Kidney glomerular epithelial cell (primary cell): Measurements from ENCODE around the gene ALG12.

Source experiments
- DNase-seq: peaks from one replicate; lab custom pipeline; 2025; lab: John Stamatoyannopoulos, UW

The ALG12 gene

DNA sequence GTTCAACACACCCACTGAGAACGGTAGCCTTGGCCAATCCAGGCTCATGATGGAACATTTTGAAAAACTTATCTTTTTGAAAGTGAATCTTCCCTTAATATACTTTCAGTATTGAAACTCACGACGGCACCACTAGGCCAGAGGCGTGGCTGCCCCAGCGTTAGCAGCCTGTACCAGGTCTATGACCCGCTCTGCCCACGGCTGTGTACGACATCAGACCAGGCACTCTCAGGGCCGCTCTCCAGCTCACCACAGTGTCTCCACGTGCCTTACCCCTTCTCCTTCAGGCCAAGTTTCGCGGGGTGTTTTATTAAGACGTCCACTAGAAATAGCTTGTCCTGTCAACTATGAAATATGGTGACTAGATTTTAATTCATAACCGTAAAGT lies 31.2 kb downstream of the ALG12 start:
- DNase-seq: no peak

GRCh38 chr22:49886346-49887063 lies 31.7 kb downstream of the ALG12 start:
- no peak for DNase-seq

- no peak for DNase-seq
Measured at GRCh38 chr22:49885881-49886280, 32.4 kb downstream of the ALG12 start.

DNA sequence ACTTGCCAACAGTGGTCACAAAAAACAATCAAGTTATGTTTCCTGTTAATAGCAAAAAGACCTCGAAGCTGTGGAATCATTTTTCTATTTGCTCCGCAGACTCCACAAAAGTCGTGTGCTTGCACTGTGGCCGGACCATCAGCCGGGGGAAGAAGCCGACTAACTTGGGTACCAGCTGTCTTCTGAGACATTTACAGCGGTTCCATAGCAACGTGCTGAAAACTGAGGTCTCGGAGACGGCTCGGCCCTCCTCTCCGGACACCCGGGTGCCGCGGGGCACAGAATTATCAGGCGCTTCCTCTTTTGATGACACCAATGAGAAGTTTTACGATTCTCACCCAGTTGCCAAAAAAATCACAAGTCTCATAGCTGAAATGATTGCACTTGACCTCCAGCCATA lies 33.0 kb downstream of the ALG12 start:
- no peak for DNase-seq

DNA sequence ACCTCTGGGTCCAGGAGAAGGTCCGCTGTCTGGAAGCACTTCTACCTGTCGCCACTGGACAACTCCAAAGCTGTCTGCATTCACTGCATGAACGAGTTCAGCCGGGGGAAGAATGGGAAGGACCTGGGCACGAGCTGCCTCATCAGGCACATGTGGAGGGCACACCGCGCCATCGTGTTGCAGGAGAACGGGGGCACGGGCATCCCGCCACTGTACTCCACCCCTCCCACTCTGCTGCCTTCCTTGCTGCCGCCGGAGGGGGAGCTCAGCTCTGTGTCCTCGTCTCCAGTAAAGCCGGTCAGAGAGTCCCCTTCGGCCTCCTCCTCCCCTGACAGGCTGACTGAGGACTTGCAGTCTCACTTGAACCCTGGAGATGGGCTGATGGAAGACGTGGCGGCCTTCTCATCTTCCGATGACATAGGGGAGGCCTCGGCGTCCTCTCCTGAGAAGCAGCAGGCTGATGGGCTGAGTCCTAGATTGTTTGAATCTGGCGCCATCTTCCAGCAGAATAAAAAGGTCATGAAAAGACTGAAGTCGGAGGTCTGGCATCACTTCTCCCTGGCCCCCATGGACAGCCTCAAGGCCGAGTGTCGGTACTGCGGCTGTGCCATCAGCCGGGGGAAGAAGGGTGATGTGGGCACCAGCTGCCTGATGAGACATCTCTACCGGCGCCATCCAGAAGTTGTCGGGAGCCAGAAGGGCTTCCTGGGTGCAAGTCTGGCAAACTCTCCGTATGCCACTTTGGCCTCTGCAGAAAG lies 33.6 kb downstream of the ALG12 start:
- no peak for DNase-seq

DNA sequence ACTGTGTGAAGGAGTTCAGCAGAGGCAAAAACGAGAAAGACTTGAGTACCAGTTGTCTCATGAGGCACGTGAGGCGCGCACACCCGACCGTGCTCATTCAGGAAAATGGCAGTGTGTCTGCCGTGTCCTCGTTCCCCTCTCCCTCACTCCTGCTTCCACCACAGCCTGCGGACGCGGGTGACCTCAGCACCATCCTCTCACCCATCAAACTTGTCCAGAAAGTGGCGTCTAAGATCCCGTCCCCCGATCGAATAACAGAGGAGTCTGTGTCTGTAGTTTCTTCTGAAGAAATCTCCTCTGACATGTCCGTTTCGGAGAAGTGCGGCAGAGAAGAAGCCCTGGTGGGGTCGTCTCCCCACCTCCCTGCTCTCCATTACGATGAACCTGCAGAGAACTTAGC lies 34.2 kb downstream of the ALG12 start:
- DNase-seq: no peak

DNA sequence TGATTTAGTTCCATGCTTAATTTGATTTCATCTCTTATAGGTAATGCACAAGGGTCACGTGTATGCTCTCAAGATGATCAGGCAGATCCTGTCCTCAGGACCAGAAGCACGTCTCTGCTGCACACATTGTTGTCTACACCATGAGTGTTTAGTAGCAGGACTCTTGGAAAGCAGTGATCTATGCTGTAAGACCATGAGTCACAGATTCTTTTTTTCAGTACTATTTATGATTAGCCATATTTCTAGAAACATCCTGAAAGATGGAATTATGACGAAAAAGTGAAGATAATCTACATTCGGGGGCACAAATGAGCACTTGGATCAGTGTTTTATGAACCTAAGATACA lies 35.0 kb downstream of the ALG12 start:
- no peak for DNase-seq

GRCh38 chr22:49882519-49883293 lies 35.5 kb downstream of the ALG12 start:
- no peak for DNase-seq

DNA sequence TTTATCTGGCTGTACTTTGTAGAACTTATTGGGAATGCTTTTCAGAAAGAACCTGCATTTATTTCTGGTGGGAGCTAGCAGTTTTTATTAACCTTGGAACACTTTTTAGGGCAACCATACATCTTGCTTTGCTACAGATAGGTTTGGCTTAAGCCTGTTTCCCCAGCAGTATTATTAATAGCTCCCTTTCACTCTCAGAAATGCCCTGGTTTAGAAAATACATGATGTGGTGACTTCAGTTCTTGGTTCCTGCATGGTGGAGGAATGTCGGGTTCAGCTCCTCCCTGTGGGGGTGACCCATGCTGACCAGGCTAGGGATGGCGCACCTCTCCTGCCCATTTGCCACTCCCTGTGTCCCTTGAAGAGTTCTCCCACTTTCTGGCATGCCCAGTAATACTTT lies 36.4 kb downstream of the ALG12 start:
- DNase-seq: no peak

DNA sequence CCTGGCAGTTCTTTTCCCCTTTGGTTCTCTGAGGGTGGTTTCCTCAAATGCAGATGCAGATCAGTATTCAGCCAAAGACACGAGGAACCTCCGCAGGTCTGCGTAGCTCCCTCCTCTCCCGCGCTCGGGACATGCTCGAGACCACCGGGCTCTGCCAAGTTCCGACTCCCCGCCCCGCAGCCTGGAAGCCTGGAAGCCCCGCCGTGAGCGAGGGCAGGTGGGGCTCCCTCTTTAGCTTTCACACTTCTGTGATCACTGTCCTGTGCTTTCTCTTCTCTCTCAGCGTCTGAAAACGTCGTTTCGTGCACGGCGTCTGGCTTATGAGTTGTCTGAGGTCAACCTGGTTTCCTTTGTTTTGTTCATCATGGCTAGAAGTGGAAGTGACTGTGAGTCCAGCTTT lies 38.0 kb downstream of the ALG12 start:
- DNase-seq: no peak

- no peak for DNase-seq
Measured at GRCh38 chr22:49879871-49880270, 38.4 kb downstream of the ALG12 start.

DNA sequence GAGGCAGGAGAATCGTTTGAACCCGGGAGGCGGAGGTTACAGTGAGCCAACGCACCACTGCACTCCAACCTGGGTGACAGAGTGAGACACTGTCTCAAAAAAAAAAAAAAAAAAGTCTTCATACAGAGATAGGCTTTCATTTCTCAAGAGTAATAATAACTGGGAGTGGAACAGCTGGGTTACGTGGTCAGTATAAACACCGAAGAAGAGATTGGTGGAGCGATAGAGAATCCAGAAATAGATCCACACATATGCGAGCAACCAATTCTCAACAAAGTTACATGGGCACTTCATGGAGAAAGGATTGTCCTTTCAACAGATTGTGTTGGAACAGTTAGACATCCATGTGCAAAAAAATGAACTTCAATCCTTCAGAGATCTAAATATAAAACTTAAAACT lies 40.0 kb downstream of the ALG12 start:
- DNase-seq: no peak

GRCh38 chr22:49877642-49878041 lies 40.6 kb downstream of the ALG12 start:
- DNase-seq: no peak

DNA sequence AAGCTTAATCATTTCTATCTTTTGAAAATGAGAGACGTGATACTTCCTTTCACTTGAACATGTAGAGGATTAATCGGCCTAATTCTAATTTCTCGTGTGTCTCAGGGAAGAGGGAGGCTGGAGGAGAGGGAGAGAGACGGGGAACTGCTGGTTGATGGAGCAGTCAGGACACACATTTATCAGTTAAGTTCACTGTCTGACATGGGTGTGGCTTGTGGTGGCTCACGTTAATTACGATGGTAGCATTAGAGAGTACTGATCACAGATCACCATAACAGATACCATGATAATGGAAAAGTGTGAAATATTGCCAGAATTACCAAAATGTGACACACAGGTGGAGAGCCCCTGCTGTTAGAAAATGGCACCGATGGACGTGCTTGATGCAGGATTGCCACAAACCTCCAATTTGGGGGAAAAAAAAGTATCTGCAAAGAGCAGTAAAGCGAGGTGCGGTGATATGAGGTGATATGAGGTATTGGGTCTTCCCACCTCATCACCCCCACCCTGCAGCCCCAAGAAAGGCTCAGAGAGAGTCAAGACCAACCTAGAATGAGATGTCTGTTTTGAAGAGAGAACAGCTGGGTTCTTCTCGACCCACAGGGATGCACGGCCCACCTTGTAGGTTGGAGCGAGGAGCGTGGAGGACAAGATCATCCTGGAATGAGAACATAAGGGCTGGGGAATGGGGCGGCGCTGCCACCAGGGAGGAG lies 44.9 kb downstream of the ALG12 start:
- no peak for DNase-seq

DNA sequence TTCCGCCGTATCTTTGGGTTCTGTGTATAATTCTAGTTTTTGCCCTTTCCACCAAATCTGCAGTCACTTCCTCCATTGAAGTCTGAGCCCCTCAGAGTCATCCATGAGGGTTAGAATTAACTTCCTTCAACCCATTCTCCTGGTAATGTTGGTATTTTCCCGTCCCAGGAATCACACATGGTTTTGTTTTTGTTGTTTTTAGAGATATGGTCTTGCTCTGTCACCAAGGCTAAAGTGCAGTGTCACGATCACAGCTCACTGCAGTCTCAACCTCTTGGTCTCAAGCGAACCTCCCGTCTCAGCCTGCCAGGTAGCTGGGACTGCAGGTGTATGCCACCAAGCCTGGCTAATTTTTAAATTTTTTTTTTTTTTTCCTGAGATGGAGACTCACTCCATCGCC lies 45.9 kb downstream of the ALG12 start:
- no peak for DNase-seq

DNA sequence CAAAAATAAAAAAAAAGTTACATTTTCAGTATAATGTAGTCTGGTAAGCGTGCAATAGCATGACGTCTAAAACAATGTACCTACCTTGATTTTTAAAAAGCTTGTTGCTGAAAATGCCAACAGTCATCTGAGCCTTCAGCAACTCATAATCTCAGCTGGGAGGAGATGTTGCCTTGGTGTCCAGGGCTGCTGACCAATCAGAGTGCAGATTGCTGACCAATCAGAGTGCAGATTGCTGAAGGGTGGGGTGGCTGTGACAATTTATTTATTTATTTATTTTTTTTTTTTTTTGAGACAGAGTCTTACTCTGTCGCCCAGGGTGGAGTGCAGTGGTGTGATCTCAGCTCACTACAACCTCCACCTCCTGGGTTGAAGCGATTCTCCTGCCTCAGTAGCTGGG lies 46.8 kb downstream of the ALG12 start:
- DNase-seq: no peak

DNA sequence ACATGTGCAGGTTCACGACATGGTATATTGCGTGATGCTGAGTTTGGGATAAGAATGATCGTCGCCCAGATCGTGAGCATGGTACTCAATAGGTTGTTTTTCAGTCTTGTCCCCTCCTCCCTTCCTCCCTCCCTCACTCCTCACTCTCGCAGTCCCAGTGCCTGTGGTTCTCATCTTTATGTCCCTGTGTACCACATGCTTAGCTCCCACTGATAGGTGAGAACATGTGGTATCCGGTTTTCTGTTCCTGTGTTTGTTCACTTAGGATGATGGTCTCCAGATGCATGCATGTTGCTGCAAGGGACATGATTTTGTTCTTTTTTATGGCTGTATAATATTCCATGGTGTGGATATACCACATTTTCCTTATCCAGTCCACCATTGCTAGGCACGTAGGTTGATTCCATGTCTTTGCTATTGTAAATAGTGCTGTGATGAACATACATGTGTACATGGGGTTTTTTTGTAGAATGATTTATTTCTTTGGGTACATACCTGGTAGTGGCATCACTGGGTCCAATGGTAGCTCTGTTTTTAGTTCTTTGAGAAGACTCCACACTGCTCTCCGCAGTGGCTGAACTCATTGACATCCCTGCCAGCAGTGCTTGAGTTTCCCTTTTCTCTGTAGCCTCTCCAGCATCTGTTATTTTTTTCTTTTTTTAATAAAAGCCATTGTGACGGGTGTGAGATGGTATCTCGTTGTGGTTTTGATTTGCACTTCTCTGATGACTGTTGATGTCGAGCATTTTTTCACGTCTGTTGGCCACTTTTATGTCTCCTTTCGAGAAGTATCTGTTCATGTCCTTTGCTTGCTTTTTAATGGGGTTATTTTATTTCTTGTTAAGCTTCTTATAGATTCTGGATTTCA lies 48.2 kb downstream of the ALG12 start:
- no peak for DNase-seq

GRCh38 chr22:49869086-49869830 lies 49.0 kb downstream of the ALG12 start:
- no peak for DNase-seq

DNA sequence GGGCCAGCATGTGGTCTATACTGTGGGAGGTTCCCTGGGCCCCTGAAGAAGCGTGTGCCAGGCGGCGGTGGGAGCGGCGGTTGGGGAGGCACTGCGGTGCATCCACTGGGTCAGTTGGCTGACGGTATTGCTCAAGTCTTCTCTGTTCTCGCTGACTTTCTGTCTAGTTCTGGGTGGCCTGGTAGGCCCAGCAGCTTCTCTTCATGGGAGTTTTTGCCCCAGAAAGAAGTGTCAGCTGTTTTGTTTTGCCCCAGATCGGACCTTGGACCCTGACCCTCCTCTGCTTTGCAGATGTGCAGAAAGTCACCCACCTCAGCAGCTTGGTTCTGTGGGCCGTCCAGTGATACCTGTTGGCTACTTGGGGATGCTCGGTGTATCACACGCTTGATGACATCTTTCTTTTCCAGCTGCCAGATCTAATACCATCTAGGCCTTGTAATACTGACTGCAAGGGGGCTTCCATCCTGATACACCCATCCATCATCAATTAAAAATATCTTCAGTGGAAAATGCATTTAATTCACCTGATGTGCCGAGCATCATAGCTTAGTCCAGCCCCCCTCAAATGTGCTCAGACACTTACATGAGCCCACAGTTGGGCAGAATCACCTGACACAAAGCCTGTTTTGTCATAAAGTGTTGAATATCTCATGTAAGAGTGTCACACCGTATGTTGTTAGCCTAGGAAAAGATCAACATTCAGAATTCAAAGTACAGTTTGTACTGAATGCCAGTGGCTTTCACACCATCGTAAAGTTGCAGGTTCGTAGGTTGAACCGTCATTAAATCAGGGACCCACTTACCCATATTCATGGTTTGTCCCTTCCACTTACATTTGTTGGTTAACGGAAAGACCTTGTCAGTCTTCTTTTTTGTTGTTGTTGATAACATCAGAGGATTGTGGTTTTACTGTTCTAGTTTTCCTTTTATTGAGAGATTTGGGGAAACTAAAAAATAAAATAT lies 50.7 kb downstream of the ALG12 start:
- DNase-seq: no peak

- no peak for DNase-seq
Measured at GRCh38 chr22:49866646-49867045, 51.6 kb downstream of the ALG12 start.
